GM23338 (cell line): ENCODE data around the gene PTPRN2. TPM values are rescaled to one million over a fixed set of nuclear protein-coding genes. Genes with fewer than 3 reads are reported as not detected.

ENCODE experiments used
- ATAC-seq: fragments of 200-7000 bp; cut with Tn5 transposase; 3 replicates; pipeline ENCODE4 v1.9.1; 2020
- DNase-seq: peaks from one replicate; pipeline ENCODE4 v3.0.0-alpha.2; 2015; ENCODE audit warnings: low spot score
- H2AFZ ChIP-seq: fragments of 200-600 bp; sonication (generic); 2 replicates; pipeline ENCODE4 v1.8.0; 2016; ENCODE audit warnings: antibody characterized with exemption, mild to moderate bottlenecking, moderate library complexity
- H3F3A ChIP-seq: fragments of 200-600 bp; sonication (generic); replicated peaks from 2 replicates; pipeline ENCODE4 v1.8.0; 2017; ENCODE audit warnings: antibody characterized with exemption, mixed run types, low read depth
- H3K27ac ChIP-seq: fragments of 200-600 bp; sonication (generic); 2 replicates; pipeline ENCODE4 v1.6.1; 2016; ENCODE audit warnings: low read depth
- H3K27me3 ChIP-seq: fragments of 200-600 bp; sonication (generic); 2 replicates; pipeline ENCODE4 v1.8.0; 2016; ENCODE audit warnings: mild to moderate bottlenecking, mixed run types, moderate library complexity; ENCODE audit not compliant: insufficient read depth
- H3K36me3 ChIP-seq: fragments of 200-600 bp; sonication (generic); 2 replicates; pipeline ENCODE4 v1.8.0; 2016; ENCODE audit warnings: mild to moderate bottlenecking; ENCODE audit not compliant: insufficient read depth
- H3K4me1 ChIP-seq: fragments of 200-600 bp; sonication (generic); 2 replicates; pipeline ENCODE4 v1.8.0; 2016; ENCODE audit warnings: mild to moderate bottlenecking, moderate library complexity; ENCODE audit not compliant: insufficient read depth
- H3K4me2 ChIP-seq: fragments of 200-600 bp; sonication (generic); 2 replicates; pipeline ENCODE4 v1.7.1; 2017; ENCODE audit warnings: mixed run types
- H3K4me3 ChIP-seq: fragments of 200-600 bp; sonication (generic); 2 replicates; pipeline ENCODE4 v1.6.1; 2016; ENCODE audit warnings: mixed run types
- H3K79me2 ChIP-seq: fragments of 200-600 bp; sonication (generic); replicated peaks from 2 replicates; pipeline ENCODE4 v1.8.0; 2017; ENCODE audit warnings: mild to moderate bottlenecking; ENCODE audit not compliant: insufficient read depth
- H3K9me2 ChIP-seq: fragments of 200-600 bp; sonication (generic); 2 replicates; pipeline ENCODE4 v1.8.0; 2017; ENCODE audit not compliant: insufficient read depth
- H4K20me1 ChIP-seq: fragments of 200-600 bp; sonication (generic); replicated peaks from 2 replicates; pipeline ENCODE4 v1.8.0; 2017; ENCODE audit warnings: mild to moderate bottlenecking; ENCODE audit not compliant: insufficient read depth
- H3K27ac Mint-ChIP-seq: 2 replicates; pipeline ENCODE4 v1.8.0; 2020; ENCODE audit warnings: inconsistent platforms, mild to moderate bottlenecking, moderate library complexity, mixed read lengths
- H3K27me3 Mint-ChIP-seq: 3 replicates; pipeline ENCODE4 v1.8.0; 2022; ENCODE audit warnings: low read depth, mild to moderate bottlenecking, moderate library complexity, mixed read lengths, inconsistent platforms; ENCODE audit not compliant: insufficient read depth, poor library complexity
- H3K36me3 Mint-ChIP-seq: 3 replicates; pipeline ENCODE4 v1.8.0; 2021; ENCODE audit warnings: low read depth, mild to moderate bottlenecking, inconsistent platforms, moderate library complexity, mixed read lengths
- H3K4me1 Mint-ChIP-seq: 3 replicates; pipeline ENCODE4 v1.8.0; 2020; ENCODE audit warnings: mild to moderate bottlenecking, inconsistent platforms, mixed read lengths
- H3K4me3 Mint-ChIP-seq: 3 replicates; pipeline ENCODE4 v1.8.0; 2021; ENCODE audit warnings: moderate library complexity, mild to moderate bottlenecking, inconsistent platforms, mixed read lengths
- H3K9me3 Mint-ChIP-seq: 3 replicates; pipeline ENCODE4 v1.8.0; 2020; ENCODE audit warnings: moderate library complexity, mild to moderate bottlenecking, inconsistent platforms, mixed read lengths
- CREB1 ChIP-seq: fragments of 250-450 bp; sonication (Bioruptor Pico); IDR thresholded peaks from 2 replicates; pipeline ENCODE4 v1.5.0; 2020; ENCODE audit warnings: low read depth, mild to moderate bottlenecking, moderate library complexity
- CTCF ChIP-seq, 2 experiments: fragments of 200-600 bp in 1 of 2; sonication (generic) in 1 of 2; conservative IDR thresholded peaks; 2 replicates each; pipeline versions ENCODE4 v1.5.1 to v1.6.1; 2016 to 2017; ENCODE audit warnings: antibody characterized with exemption in 2 of 2, low read depth in 2 of 2, mild to moderate bottlenecking in 2 of 2, moderate library complexity in 1 of 2
- ETS1 ChIP-seq: IDR thresholded peaks from 2 replicates; pipeline ENCODE4 v1.6.1; 2016; ENCODE audit warnings: antibody characterized with exemption
- EZH2 ChIP-seq: fragments of 200-600 bp; sonication (generic); IDR thresholded peaks from one replicate; pipeline ENCODE4 v1.8.0; 2017; ENCODE audit warnings: antibody characterized with exemption, mild to moderate bottlenecking, low read depth; ENCODE audit not compliant: unreplicated experiment
- EZH2phosphoT487 ChIP-seq: fragments of 200-600 bp; sonication (generic); IDR thresholded peaks from one replicate; pipeline ENCODE4 v1.8.1; 2018; ENCODE audit warnings: antibody characterized with exemption; ENCODE audit not compliant: unreplicated experiment
- JUNB ChIP-seq: IDR thresholded peaks from one replicate; pipeline ENCODE4 v1.6.1; 2016; ENCODE audit warnings: antibody characterized with exemption; ENCODE audit not compliant: unreplicated experiment
- NANOG ChIP-seq: IDR thresholded peaks from 2 replicates; pipeline ENCODE4 v1.6.1; 2016; ENCODE audit warnings: antibody characterized with exemption, borderline replicate concordance
- POLR2AphosphoS5 ChIP-seq: IDR thresholded peaks from 2 replicates; pipeline ENCODE4 v1.6.1; 2016; ENCODE audit warnings: antibody characterized with exemption, low read depth
- REST ChIP-seq: IDR thresholded peaks from one replicate; pipeline ENCODE4 v1.6.1; 2018; ENCODE audit warnings: antibody characterized with exemption; ENCODE audit not compliant: unreplicated experiment
- STAT1 ChIP-seq: IDR thresholded peaks from one replicate; pipeline ENCODE4 v1.6.1; 2016; ENCODE audit warnings: antibody characterized with exemption; ENCODE audit not compliant: unreplicated experiment
- ZNF114 ChIP-seq: fragments of 250-450 bp; sonication (Bioruptor Pico); IDR thresholded peaks from 2 replicates; pipeline ENCODE4 v1.5.0; 2020; ENCODE audit warnings: mild to moderate bottlenecking, moderate library complexity
- ZNF331 ChIP-seq: fragments of 250-450 bp; sonication (Bioruptor Pico); IDR thresholded peaks from 2 replicates; pipeline ENCODE4 v1.5.0; 2020; ENCODE audit warnings: low read depth, mild to moderate bottlenecking, moderate library complexity
- ZNF462 ChIP-seq: fragments of 250-450 bp; sonication (Bioruptor Pico); IDR thresholded peaks from 2 replicates; pipeline ENCODE4 v1.5.0; 2020; ENCODE audit warnings: mild to moderate bottlenecking, moderate library complexity
- polyA plus RNA-seq: library from polyadenylated mRNA; unstranded; fragments of >200 nt; fragmentation: Nextera tagmentation; extraction: Ambion mirVana; gene quantifications from 2 replicates; pipeline ENCODE4 v1.2.1, GENCODE V29; 2016
- total RNA-seq: library from RNA; depleted of rRNA; stranded (reverse); fragments of >200 nt; shearing (Covaris generic); gene quantifications from 2 replicates; pipeline ENCODE4 v1.2.3, GENCODE V29; 2014

PTPRN2 gene
- total and polyA plus RNA-seq, 2 experiments from 2014 or later, result 0.87 to 4.0 TPM

- Histone ChIP-seq H2AFZ (no peak overlapping the region), H3K4me1 (no peaks in the 10 kb centered on the region), H3K36me3 (no peaks in the 10 kb centered on the region), H3K4me3 (no peak overlapping the region), H3F3A (no peaks in the 10 kb centered on the region), H3K27ac (no peak overlapping the region), H4K20me1 (no peaks in the 10 kb centered on the region), H3K9me2 (no peaks in the 10 kb centered on the region), H3K4me2 (no peak overlapping the region), H3K27me3 (no peaks in the 10 kb centered on the region), H3K79me2 (no peaks in the 10 kb centered on the region)
- H3K4me1 Mint-ChIP-seq, result no peaks in the 10 kb centered on the region; the same call in 2 of the 3 replicates
- ATAC-seq (no peak), DNase-seq (no peak)
- peaks cover 2% of the 10 kb centered on the region for H3K27me3 Mint-ChIP-seq
- H3K27ac Mint-ChIP-seq, result no peak overlapping the region
- no peak overlapping the region for H3K4me3 Mint-ChIP-seq
- H3K36me3 Mint-ChIP-seq, result peaks cover 20% of the 10 kb centered on the region
- TF ChIP-seq EZH2phosphoT487 (no peak), CREB1 (CRISPR knock-in tag) (no peak), NANOG (no peak), STAT1 (no peak), ETS1 (no peak), REST (no peak), ZNF462 (CRISPR knock-in tag) (no peak), CTCF (conservative IDR thresholded peaks at IDR 0.05; ENCODE audit: low read depth in 2 of 2) (no peak), POLR2AphosphoS5 (no peak), ZNF331 (no peak), ZNF114 (CRISPR knock-in tag) (no peak), JUNB (no peak), EZH2 (no peak)
- H3K9me3 Mint-ChIP-seq, result no peaks in the 10 kb centered on the region; the same call in none of the 3 replicates
These were observed 479.8 kb downstream of the PTPRN2 start for GRCh38 chr7:158107806-158108205.
